ENCODE results near the gene PCDHGA1. TPM values are rescaled to one million over a fixed set of nuclear protein-coding genes. Genes with fewer than 3 reads are reported as not detected.

PCDHGA1 gene
- total and polyA plus RNA-seq, 12 donors = 0.09 to 0.96 (median 0.30) TPM

GRCh38 chr5:141439411-141440141, 109.3 kb downstream of the PCDHGA1 start:
- no peak overlapping the region for H3K27ac ChIP-seq
- no peak for TF ChIP-seq CTCF (IDR thresholded peaks at IDR 0.05)
- no peak for TF ChIP-seq POLR2A (IDR thresholded peaks at IDR 0.05)
- peaks cover 0 to 4% (median 0%) of the 10 kb centered on the region in 3 donors for H3K9me3 ChIP-seq (replicated peaks in 1 of 3)
- H3K27me3 ChIP-seq = no peaks in the 10 kb centered on the region
- no peaks in the 10 kb centered on the region for H3K36me3 ChIP-seq (replicated peaks in 1 of 2)
- no peak for DNase-seq
- no peak overlapping the region for H3K4me3 ChIP-seq
- intact Hi-C loops (cut with DNase I) = no loop called here
- no peaks in the 10 kb centered on the region for H3K4me1 ChIP-seq (replicated peaks in 1 of 2)
- 67 to 73% (median 69%) methylated on average over 10 of the region's 10 CpGs for WGBS, 4 donors

GRCh38 chr5:141440341-141440740, 110.0 kb downstream of the PCDHGA1 start:
- DNase-seq = no peak
- H3K36me3 ChIP-seq (replicated peaks in 1 of 2) = no peaks in the 10 kb centered on the region
- no peak for TF ChIP-seq CTCF (IDR thresholded peaks at IDR 0.05)
- no peak for TF ChIP-seq POLR2A (IDR thresholded peaks at IDR 0.05)
- H3K27me3 ChIP-seq = no peaks in the 10 kb centered on the region
- peaks cover 0 to 4% of the 10 kb centered on the region in 2 donors for H3K4me1 ChIP-seq (replicated peaks in 1 of 2)
- intact Hi-C loops (cut with DNase I) = no loop called here
- WGBS, 4 donors = 94 to 96% (median 94%) methylated on average over 9 of the region's 9 CpGs
- peaks cover 0 to 4% (median 0%) of the 10 kb centered on the region in 3 donors for H3K9me3 ChIP-seq (replicated peaks in 1 of 3)
- H3K27ac ChIP-seq = no peak overlapping the region
- H3K4me3 ChIP-seq = no peak overlapping the region

GRCh38 chr5:141441571-141442170, 111.4 kb downstream of the PCDHGA1 start:
- no peaks in the 10 kb centered on the region for H3K27me3 ChIP-seq
- H3K4me1 ChIP-seq (replicated peaks in 1 of 2) = peaks cover 0 to 14% of the 10 kb centered on the region in 2 donors
- H3K4me3 ChIP-seq = no peak overlapping the region
- intact Hi-C loops (cut with DNase I) = no loop called here
- no peaks in the 10 kb centered on the region for H3K36me3 ChIP-seq (replicated peaks in 1 of 2)
- TF ChIP-seq POLR2A (IDR thresholded peaks at IDR 0.05) = no peak
- H3K9me3 ChIP-seq (replicated peaks in 1 of 3) = no peaks in the 10 kb centered on the region
- 45 to 63% (median 55%) methylated on average over 26 to 50 of the region's 50 CpGs for WGBS, 4 donors
- DNase-seq = no peak
- no peak overlapping the region for H3K27ac ChIP-seq

GRCh38 chr5:141465351-141465750, 135.0 kb downstream of the PCDHGA1 start:
- TF ChIP-seq POLR2A (IDR thresholded peaks at IDR 0.05) (no peak), CTCF (IDR thresholded peaks at IDR 0.05) (no peak)
- WGBS, 4 donors = 93 to 99% (median 97%) methylated on average over 3 of the region's 3 CpGs
- H3K27me3 ChIP-seq = no peaks in the 10 kb centered on the region

More at GRCh38 chr5:141465351-141465750, 135.0 kb downstream of the PCDHGA1 start:
- Histone ChIP-seq H3K4me3 (no peak overlapping the region), H3K9me3 (replicated peaks in 1 of 3) (no peaks in the 10 kb centered on the region), H3K27ac (no peak overlapping the region), H3K36me3 (replicated peaks in 1 of 2) (no peaks in the 10 kb centered on the region), H3K4me1 (replicated peaks in 1 of 2) (no peaks in the 10 kb centered on the region)
- DNase-seq = no peak
- intact Hi-C loops (cut with DNase I) = no loop called here
